Measurements from ENCODE around the gene LYRM1. TPM values are rescaled to one million over a fixed set of nuclear protein-coding genes. Genes with fewer than 3 reads are reported as not detected.

Gene LYRM1
- 40.2 and 42.6 TPM in 2 replicates for total RNA-seq

GRCh38 chr16:20900299-20901067 lies at the start of gene LYRM1, which contains the start of gene DCUN1D3:
Gene LYRM1, plus strand, starts transcription at chr16:20900771. Its CDS starts 14,785 bp downstream, at chr16:20915556.
Gene DCUN1D3, minus strand, starts transcription at chr16:20900358. Its CDS starts 37,820 bp downstream, at chr16:20862538.

Other genes starting within 250 kb of the LYRM1 start
- gene ACSM1, start 203.1 kb upstream of the LYRM1 start, total RNA-seq: not detected in 2 replicates
- gene THUMPD1, start 159.0 kb upstream of the LYRM1 start, total RNA-seq: 43.8 and 58.6 TPM in 2 replicates
- 0.65 and 0.69 TPM in 2 replicates for gene ACSM3, start 136.8 kb upstream of the LYRM1 start, total RNA-seq
- gene ERI2, start 94.3 kb upstream of the LYRM1 start, total RNA-seq: 12.8 and 23.5 TPM in 2 replicates
- 2.8 and 3.0 TPM in 2 replicates for gene REXO5, start 94.2 kb upstream of the LYRM1 start, total RNA-seq
- 26.3 and 28.2 TPM in 2 replicates for gene DCUN1D3, start 413 bp upstream of the LYRM1 start, total RNA-seq